GM12874 (cell line): Measurements from ENCODE around the gene RPN1.

Source experiments
- CTCF ChIP-seq: IDR thresholded peaks from 2 replicates; pipeline ENCODE4 v1.5.1; 2011; ENCODE audit warnings: low read depth, mild to moderate bottlenecking, control low read depth, low read length, moderate library complexity; ENCODE audit not compliant: insufficient read depth

RPN1 gene

DNA sequence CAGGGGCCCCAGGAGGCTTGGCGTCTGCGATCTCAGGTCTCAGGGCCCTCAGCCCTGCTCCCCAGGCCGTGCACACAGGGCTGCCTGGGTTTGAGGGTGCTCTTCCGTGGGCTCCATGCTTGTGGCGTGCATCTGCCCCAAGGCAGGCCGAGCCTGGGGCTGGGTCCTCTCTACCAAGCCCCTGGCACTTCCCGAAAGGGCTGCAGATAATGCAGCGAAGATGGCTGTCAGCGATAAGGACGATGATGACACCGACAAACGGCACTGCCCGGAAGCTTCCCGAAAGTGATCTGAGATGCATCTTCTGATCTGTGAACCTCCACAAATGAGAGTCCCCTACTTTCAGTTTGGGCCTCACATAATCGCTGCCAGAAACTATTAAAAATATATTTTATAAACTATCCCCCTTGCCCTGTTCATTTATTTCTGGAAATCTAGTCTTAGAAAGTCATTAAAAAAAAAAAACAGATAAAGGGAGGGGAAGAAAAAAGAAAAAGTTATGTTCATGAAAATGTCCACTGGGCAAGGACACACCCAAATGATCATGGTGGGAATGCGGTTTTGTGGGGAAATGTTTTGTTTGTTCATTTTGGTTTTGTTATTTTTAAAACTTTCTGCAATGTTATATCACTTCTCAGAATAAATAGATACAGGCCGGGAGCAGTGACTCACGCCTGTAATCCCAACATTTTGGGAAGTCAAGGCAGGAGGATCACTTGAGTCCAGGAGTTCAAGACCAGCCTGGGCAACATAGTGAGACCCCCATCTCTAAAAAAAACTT is 51.5 kb downstream of the RPN1 start:
- TF ChIP-seq CTCF: no peak

DNA sequence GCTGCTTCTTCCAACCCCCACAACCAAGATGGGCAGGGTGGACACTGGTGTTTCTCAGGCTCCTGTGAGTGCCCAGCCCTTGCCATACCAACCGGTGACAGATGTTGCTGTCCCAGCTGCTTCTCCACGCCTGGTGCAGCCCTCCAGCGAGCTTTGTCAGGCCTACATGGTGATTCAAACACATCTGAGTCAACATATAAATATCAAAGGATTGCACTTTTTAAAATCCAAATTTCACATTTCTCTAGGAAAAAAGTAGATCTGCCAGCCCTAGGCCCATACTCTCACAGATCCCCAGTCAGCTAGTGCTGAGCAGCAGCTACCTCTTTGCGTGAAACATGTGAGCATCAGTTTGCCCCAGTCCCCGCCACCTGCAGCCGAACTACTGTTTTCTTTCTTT is 52.7 kb downstream of the RPN1 start:
- no peak for TF ChIP-seq CTCF

DNA sequence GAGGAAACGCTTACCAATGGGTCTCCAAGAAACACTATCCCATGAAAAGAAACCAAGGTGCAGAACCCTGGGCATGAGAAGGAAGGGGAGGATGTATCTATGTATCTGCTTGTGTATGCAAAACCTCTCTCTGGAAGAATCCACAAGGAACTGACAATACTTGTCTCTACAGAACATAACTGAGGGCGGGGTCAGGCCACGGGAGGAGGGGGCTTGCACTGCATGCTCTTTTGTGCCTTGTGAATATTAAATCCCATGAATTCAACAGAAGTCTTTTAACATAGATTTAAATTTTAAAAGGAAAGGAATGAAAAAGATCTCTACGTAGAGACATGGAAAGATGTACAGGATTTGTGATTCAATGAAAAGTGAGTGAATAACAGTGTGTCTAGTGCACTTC is 57.8 kb downstream of the RPN1 start:
- no peak for TF ChIP-seq CTCF

DNA sequence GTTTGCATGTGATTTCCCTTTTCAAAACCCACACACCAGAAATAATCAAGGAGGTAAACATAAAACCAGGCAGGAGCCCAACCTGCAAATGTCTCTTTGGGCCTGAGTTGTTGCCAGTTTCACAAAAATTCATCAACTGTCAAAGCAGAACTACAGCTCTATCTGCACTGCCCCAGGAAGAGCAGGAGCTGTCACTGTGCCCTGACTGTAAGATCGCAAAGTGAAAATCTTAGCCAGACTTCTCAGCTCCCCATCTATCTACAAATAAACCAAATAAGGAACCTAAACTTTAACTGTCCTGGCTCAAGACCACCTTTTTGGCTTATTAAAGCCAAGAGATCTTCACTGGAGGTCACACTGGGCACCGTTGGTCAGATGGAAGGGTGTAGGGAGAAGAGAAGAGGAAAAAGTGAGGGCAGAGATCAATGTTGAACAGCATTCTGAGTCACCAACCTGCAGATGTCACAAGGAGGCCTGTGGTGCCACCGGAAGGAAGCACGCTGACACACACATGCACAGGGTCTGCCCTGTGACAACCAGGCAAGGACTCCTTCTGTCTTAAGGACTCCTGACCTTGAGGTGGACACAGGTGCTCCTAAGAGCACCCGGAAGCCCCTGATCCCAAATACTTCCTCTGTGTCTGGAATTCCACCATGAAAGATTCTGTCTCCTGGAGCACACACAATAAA is 58.7 kb downstream of the RPN1 start:
- no peak for TF ChIP-seq CTCF

DNA sequence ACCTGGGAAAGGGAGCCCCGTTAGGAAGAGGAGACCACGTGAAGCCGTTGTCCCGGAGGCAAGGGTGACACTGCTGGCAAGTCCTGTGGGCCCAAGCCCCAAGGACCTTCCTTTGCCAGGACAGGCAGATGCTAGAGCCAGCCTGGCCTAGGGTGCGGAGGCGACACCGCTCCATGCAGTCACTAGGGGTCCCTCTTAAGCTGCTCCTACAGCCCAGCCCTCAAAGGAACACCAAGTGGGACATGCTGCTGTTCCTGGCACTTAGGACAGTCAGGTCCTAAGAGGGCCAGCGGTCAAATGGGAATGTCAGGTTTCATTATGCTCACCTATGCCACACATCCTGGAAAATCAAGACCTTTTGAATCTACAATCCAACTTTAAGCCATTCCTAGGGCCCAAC is 59.7 kb downstream of the RPN1 start:
- TF ChIP-seq CTCF: 0 out of 2 replicates have a peak, but pooled peaks have one; percentile 20

DNA sequence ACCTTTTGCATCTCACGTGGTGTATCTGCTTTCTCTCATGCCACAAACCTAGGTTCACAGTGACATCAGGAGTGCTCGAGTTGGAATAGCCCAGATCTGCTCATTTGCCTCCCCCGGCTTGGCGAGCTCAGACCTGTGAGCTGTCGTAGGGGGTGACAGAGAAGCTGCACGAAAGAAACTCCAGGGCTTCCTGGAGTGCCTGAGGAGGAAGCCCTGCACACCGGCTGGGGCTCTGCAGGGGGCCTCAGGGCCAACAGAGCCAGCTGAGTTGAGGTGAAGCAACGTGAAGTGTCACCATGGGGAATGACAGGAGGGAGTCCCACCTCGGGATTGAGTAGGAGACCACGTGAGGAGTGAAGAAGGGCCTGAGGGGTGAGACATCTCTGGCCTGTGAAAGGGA is 62.5 kb downstream of the RPN1 start:
- no peak for TF ChIP-seq CTCF

DNA sequence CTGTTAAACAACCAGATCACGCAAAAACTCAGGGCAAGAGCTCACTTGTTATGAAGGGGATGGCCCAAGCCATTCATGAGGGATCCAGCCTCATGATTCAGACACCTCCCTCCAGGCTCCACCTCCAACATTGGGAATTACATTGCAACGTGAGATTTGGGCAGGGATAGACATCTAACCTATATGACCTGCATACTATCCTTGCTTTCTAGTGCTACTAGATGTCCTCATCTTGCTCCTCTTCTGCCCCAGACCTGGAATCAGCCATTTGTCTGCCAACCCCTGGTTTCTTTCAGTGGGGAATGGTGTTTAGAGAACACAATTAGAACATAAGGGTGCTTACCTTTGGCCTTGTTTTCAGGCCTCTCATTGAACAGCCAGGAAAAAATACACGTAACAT is 63.2 kb downstream of the RPN1 start:
- no peak for TF ChIP-seq CTCF
